NT2/D1 (cell line): ENCODE results near the gene STOX2.

ENCODE experiments used
- DNase-seq: peaks from one replicate; pipeline ENCODE4 v3.0.0-alpha.2; 2011; ENCODE audit warnings: low read depth, low spot score
- H3K27me3 ChIP-seq: 2 replicates; pipeline ENCODE4 v1.6.0; 2011; ENCODE audit warnings: mild to moderate bottlenecking; ENCODE audit not compliant: insufficient read length, insufficient read depth
- H3K36me3 ChIP-seq: 2 replicates; pipeline ENCODE4 v1.6.1; 2011; ENCODE audit warnings: mild to moderate bottlenecking, low read length, mixed read lengths; ENCODE audit not compliant: insufficient read depth, insufficient read length
- H3K4me1 ChIP-seq: 2 replicates; pipeline ENCODE4 v1.5.1; 2011; ENCODE audit not compliant: insufficient read depth, insufficient read length
- H3K4me3 ChIP-seq: 2 replicates; pipeline ENCODE4 v1.5.1; 2011; ENCODE audit warnings: low read depth; ENCODE audit not compliant: insufficient read length
- H3K9ac ChIP-seq: 2 replicates; pipeline ENCODE4 v1.6.0; 2011; ENCODE audit warnings: low read depth; ENCODE audit not compliant: insufficient read length
- H3K9me3 ChIP-seq: 2 replicates; pipeline ENCODE4 v1.5.1; 2011; ENCODE audit warnings: mild to moderate bottlenecking, low read length; ENCODE audit not compliant: insufficient read depth
- SUZ12 ChIP-seq: IDR thresholded peaks from 2 replicates; pipeline ENCODE4 v1.6.1; 2011; ENCODE audit not compliant: insufficient read length, insufficient read depth; ENCODE audit errors: extremely low read depth
- YY1 ChIP-seq: IDR thresholded peaks from 2 replicates; pipeline ENCODE4 v1.6.1; 2011; ENCODE audit not compliant: insufficient read length, insufficient read depth
- ZNF274 ChIP-seq: IDR thresholded peaks from 2 replicates; pipeline ENCODE4 v1.6.1; 2011; ENCODE audit warnings: mild to moderate bottlenecking, low read depth, low read length

The STOX2 gene

DNA sequence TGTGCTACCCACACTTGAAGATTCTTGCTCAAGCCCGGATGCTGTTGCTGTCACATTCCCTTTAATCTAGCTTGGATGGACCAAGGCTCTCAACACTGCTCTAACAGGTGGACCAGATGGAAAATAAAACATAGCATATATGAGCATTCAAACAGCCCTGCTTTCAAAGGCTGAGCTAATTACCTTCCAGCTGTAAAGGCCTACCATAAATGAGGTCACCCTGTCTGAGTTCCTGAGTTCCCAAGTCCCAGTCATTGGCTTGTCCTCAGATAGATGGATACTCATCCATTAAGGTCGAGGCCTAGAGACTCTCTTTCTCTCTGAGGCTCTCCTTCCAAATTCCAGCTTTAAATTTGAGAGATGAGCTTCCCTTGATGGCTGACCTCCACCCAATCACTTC, 147.5 kb downstream of the STOX2 start:
- Histone ChIP-seq H3K27me3 (no peaks in the 10 kb centered on the region), H3K4me3 (no peak overlapping the region), H3K9ac (no peak overlapping the region), H3K4me1 (no peaks in the 10 kb centered on the region), H3K9me3 (no peaks in the 10 kb centered on the region), H3K36me3 (no peaks in the 10 kb centered on the region)
- TF ChIP-seq SUZ12 = no peak
- TF ChIP-seq ZNF274 = no peak
- no peak for TF ChIP-seq YY1
- no peak for DNase-seq

DNA sequence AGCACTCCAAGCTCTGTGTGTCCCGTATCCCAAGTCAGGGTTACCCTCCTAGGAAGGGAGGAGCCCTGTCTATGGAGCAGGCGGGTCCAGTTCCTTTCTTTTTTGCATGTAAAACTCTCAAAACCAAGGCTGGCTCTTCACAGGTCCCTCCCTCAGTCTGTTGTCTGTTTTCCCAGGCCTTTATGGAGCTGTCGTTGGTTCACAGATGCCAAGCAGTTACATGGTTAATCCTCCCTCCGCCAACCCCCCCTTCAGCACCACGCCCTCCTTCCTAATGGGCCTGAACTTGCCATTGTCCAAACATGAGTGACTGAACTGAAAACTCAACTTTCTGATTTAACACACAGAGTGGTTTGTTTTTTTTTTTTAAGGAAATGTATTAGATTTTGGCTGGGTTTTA, 148.3 kb downstream of the STOX2 start:
- Histone ChIP-seq H3K9me3 (no peaks in the 10 kb centered on the region), H3K9ac (no peak overlapping the region), H3K4me3 (no peak overlapping the region), H3K4me1 (no peaks in the 10 kb centered on the region), H3K36me3 (no peaks in the 10 kb centered on the region), H3K27me3 (no peaks in the 10 kb centered on the region)
- no peak for TF ChIP-seq SUZ12
- TF ChIP-seq YY1 = no peak
- no peak for TF ChIP-seq ZNF274
- no peak for DNase-seq

DNA sequence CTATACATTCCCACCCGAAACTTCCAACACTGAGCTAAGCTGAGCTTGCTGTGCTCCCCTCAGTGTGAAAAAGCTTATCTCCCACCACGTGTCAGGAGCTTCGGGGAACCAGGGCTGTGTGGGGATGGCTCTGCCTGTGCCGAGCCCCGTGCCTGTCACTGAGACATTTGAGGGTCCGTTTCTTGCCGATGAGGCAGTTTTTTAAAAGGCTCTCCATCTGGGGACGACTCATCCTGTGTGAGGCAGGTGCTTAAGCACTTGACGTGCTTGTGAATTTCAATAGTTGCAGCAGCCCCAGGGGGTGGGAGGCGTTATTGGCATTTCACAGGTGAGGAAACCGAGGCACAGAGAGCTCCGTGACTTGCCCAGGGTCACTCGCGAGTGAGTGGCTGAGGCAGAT, 151.8 kb downstream of the STOX2 start:
- H3K36me3 ChIP-seq = no peaks in the 10 kb centered on the region
- H3K27me3 ChIP-seq = no peaks in the 10 kb centered on the region
- no peaks in the 10 kb centered on the region for H3K4me1 ChIP-seq
- no peak overlapping the region for H3K4me3 ChIP-seq
- TF ChIP-seq SUZ12 (no peak), YY1 (no peak), ZNF274 (no peak)
- H3K9ac ChIP-seq = no peak overlapping the region
- no peaks in the 10 kb centered on the region for H3K9me3 ChIP-seq
- DNase-seq = no peak

DNA sequence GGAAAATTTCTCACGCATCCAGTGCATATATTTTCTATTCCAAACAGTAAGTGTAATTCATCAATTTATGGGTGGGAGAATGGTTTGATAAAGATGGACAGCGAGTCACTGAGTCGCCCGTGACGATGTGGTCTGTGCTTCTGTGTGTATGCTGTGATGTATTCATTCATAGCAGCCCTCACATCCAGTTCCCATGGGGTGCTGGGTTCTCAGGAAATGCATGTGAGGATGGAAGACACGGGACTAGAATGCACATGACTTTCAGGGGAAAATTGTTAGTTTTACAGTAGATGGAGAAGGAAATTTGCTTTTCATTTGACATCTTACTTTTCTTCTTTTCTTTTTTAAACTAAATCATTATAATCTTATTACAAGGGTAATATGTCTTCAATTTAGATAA, 152.9 kb downstream of the STOX2 start:
- no peaks in the 10 kb centered on the region for H3K9me3 ChIP-seq

DNA sequence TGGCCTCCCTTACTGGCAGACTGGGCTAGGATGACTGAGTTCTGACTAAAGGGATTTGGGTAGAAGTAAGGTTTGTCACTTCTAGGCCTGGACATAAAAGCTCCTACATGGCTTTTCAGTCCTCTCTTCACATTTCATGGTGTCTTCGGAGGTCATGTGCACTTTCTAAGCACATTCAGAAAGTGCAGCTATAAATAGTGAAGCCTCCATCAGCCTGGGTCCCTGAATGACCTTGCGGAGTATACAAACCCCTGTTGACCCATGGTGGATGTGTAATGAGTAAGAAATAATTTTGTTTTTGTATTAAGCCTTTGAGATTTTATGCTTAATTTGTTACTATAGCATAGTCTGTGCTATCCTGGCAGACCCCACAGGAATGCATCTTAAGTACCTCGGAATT, 154.0 kb downstream of the STOX2 start:
- Histone ChIP-seq H3K4me3 (no peak overlapping the region), H3K36me3 (no peaks in the 10 kb centered on the region), H3K4me1 (no peaks in the 10 kb centered on the region), H3K27me3 (no peaks in the 10 kb centered on the region), H3K9ac (no peak overlapping the region), H3K9me3 (no peaks in the 10 kb centered on the region)
- DNase-seq = no peak
- TF ChIP-seq YY1 (no peak), SUZ12 (no peak), ZNF274 (no peak)

More for the DNA sequence above, 152.9 kb downstream of the STOX2 start:
- Histone ChIP-seq H3K4me1 (no peaks in the 10 kb centered on the region), H3K36me3 (no peaks in the 10 kb centered on the region), H3K9ac (no peak overlapping the region), H3K4me3 (no peak overlapping the region), H3K27me3 (no peaks in the 10 kb centered on the region)
- TF ChIP-seq YY1 = no peak
- TF ChIP-seq ZNF274 = no peak
- TF ChIP-seq SUZ12 = no peak
- DNase-seq = no peak

DNA sequence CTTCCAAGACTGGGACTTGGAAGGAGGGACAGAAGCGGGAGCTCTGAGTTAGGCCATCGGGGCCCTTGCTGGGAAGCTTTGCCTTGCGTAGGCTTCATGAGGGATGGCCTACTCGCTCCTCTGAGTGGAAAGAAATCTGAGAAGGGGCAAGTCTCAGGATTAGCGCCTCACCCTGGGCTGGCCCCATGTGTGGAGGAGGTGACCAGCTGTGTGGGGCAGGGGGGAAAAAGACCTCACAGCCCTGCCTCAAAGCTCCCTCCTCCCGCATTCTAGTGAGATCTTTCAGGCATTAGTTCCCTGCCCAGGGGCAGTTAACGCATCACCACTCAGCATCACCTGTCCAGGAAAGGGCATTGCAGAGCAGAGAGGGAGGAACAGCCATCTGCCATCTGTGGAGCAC, 156.5 kb downstream of the STOX2 start:
- Histone ChIP-seq H3K4me1 (no peaks in the 10 kb centered on the region), H3K36me3 (no peaks in the 10 kb centered on the region), H3K9me3 (no peaks in the 10 kb centered on the region), H3K9ac (no peak overlapping the region), H3K27me3 (no peaks in the 10 kb centered on the region), H3K4me3 (no peak overlapping the region)
- TF ChIP-seq YY1 (no peak), ZNF274 (no peak), SUZ12 (no peak)
- DNase-seq = no peak

DNA sequence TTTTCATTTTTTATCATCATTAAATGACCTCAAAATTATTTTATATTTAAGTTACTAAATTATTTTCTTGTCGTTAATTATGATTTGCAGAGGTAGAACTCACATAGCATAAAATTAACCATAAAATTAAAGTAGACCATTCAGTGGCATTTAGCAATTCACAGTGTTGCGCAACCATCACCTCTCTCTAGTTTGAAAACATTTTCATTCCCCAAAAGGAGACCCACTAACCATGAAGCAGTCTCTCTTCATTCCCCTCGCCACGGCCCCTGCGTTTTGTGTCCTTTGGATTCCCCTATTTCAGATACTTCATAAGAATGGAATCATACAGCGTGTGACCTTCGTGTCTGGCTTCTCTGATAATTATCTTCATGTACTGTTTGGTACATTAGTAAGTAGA, 157.7 kb downstream of the STOX2 start:
- H3K4me3 ChIP-seq = no peak overlapping the region
- H3K9me3 ChIP-seq = no peaks in the 10 kb centered on the region
- DNase-seq = no peak
- no peak overlapping the region for H3K9ac ChIP-seq
- H3K27me3 ChIP-seq = no peaks in the 10 kb centered on the region
- no peak for TF ChIP-seq YY1
- TF ChIP-seq SUZ12 = no peak
- TF ChIP-seq ZNF274 = no peak
- H3K36me3 ChIP-seq = no peaks in the 10 kb centered on the region
- no peaks in the 10 kb centered on the region for H3K4me1 ChIP-seq

DNA sequence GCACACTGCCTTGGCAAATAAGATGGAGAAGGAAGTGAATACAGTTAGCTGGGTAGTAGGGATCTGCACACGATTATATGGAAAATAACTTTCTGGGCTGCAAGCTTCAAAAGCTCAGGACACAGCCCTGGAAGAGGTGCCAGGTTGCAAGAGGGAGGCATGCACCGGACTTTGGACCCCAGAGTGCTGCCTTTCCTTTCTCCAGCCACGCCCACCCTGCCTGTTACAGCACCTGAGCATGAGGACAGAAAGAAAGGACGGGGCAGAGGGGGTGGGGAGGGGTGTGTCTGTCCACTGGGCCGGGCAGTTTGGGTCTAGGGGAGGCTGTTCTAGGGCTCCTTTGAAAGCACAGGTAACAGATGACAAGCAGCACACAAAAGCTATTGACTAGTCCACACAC, 159.8 kb downstream of the STOX2 start:
- Histone ChIP-seq H3K9ac (no peak overlapping the region), H3K36me3 (no peaks in the 10 kb centered on the region), H3K9me3 (no peaks in the 10 kb centered on the region), H3K4me1 (no peaks in the 10 kb centered on the region), H3K4me3 (no peak overlapping the region), H3K27me3 (no peaks in the 10 kb centered on the region)
- DNase-seq = no peak
- TF ChIP-seq SUZ12 (no peak), ZNF274 (no peak), YY1 (no peak)
